HEK293T (cell line): ENCODE results near the gene ATP8A1.

ENCODE experiments used
- CTCF ChIA-PET: fragments of 350-600 bp; formaldehyde crosslinking; extraction: SDS; loops from one replicate; lab custom pipeline; 2021; ENCODE audit warnings: antibody characterized with exemption, inconsistent platforms; lab: Yijun Ruan, JAX
- POLR2A ChIA-PET: fragments of 350-600 bp; formaldehyde crosslinking; extraction: SDS; loops from one replicate; lab custom pipeline; 2020; ENCODE audit warnings: antibody characterized with exemption, inconsistent platforms; lab: Yijun Ruan, JAX
- DNase-seq: peaks from one replicate; pipeline ENCODE4 v3.0.0; 2012; ENCODE audit warnings: mixed read lengths; ENCODE audit errors: extremely low spot score
- ARNT ChIP-seq: fragments of 450-650 bp; IDR thresholded peaks from 2 replicates; pipeline ENCODE4 v1.6.1; 2017; ENCODE audit warnings: mild to moderate bottlenecking
- BHLHE40 ChIP-seq: fragments of 450-650 bp; IDR thresholded peaks from 2 replicates; pipeline ENCODE4 v1.6.1; 2016; ENCODE audit warnings: mild to moderate bottlenecking, moderate library complexity, borderline replicate concordance
- CTBP1 ChIP-seq: fragments of 450-650 bp; IDR thresholded peaks from 2 replicates; pipeline ENCODE4 v1.6.1; 2016; ENCODE audit warnings: borderline replicate concordance
- ELF4 ChIP-seq: fragments of 450-650 bp; IDR thresholded peaks from 2 replicates; pipeline ENCODE4 v1.6.1; 2017; ENCODE audit warnings: antibody characterized with exemption
- FOXA1 ChIP-seq: fragments of 450-650 bp; IDR thresholded peaks from 2 replicates; pipeline ENCODE4 v1.6.1; 2016; ENCODE audit warnings: mild to moderate bottlenecking
- FOXK2 ChIP-seq: fragments of 450-650 bp; IDR thresholded peaks from 2 replicates; pipeline ENCODE4 v1.6.1; 2016; ENCODE audit warnings: mild to moderate bottlenecking
- FOXM1 ChIP-seq: fragments of 450-650 bp; IDR thresholded peaks from 2 replicates; pipeline ENCODE4 v1.6.1; 2017; ENCODE audit warnings: mild to moderate bottlenecking, borderline replicate concordance
- HDGF ChIP-seq: fragments of 450-650 bp; IDR thresholded peaks from 2 replicates; pipeline ENCODE4 v1.6.1; 2017; ENCODE audit warnings: antibody characterized with exemption, borderline replicate concordance
- L3MBTL2 ChIP-seq: fragments of 450-650 bp; conservative IDR thresholded peaks from 2 replicates; pipeline ENCODE4 v1.6.1; 2016; ENCODE audit warnings: mild to moderate bottlenecking
- LEF1 ChIP-seq: fragments of 450-650 bp; IDR thresholded peaks from 2 replicates; pipeline ENCODE4 v1.6.1; 2017; ENCODE audit warnings: mild to moderate bottlenecking, borderline replicate concordance
- NFRKB ChIP-seq: fragments of 450-650 bp; IDR thresholded peaks from 2 replicates; pipeline ENCODE4 v1.6.1; 2016; ENCODE audit warnings: mild to moderate bottlenecking, moderate library complexity
- SP1 ChIP-seq: fragments of 450-650 bp; IDR thresholded peaks from 2 replicates; pipeline ENCODE4 v1.6.1; 2017
- SUZ12 ChIP-seq: fragments of 450-650 bp; IDR thresholded peaks from 2 replicates; pipeline ENCODE4 v1.6.1; 2016; ENCODE audit warnings: mild to moderate bottlenecking
- TARDBP ChIP-seq: fragments of 450-650 bp; IDR thresholded peaks from 2 replicates; pipeline ENCODE4 v1.6.1; 2016
- ZNF384 ChIP-seq: fragments of 450-650 bp; IDR thresholded peaks from 2 replicates; pipeline ENCODE4 v1.6.1; 2016
- TF ChIP-seq, protein P1 (sequence below): fragments of 450-650 bp; IDR thresholded peaks from 2 replicates; pipeline ENCODE4 v1.6.1; 2016

ATP8A1 gene

DNA sequence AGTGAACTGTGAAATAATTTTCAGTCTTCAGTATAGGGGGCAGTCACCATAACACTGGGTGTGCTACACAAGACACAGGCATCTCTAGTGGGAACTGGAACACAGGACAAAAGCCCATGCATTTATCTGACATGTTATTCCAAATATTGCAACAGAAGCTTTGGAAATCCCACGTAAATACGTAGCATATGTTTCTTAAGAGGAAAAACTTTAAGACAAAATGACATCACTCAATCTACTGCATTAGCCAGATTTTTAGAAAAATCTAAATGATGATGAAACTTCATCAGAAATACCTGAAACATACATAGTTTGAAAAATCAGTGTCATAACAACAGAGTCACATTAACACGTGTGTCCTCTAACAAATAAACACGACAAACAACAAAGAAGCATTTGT is 245.1 kb downstream of the ATP8A1 start:
- ChIA-PET CTCF (no interaction called here), POLR2A (no interaction called here)
- TF ChIP-seq NFRKB = no peak
- no peak for TF ChIP-seq FOXA1
- no peak for TF ChIP-seq SP1
- TF ChIP-seq FOXM1 = no peak
- no peak for TF ChIP-seq L3MBTL2
- TF ChIP-seq, protein P1, sequence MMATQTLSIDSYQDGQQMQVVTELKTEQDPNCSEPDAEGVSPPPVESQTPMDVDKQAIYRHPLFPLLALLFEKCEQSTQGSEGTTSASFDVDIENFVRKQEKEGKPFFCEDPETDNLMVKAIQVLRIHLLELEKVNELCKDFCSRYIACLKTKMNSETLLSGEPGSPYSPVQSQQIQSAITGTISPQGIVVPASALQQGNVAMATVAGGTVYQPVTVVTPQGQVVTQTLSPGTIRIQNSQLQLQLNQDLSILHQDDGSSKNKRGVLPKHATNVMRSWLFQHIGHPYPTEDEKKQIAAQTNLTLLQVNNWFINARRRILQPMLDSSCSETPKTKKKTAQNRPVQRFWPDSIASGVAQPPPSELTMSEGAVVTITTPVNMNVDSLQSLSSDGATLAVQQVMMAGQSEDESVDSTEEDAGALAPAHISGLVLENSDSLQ = no peak
- DNase-seq = no peak

DNA sequence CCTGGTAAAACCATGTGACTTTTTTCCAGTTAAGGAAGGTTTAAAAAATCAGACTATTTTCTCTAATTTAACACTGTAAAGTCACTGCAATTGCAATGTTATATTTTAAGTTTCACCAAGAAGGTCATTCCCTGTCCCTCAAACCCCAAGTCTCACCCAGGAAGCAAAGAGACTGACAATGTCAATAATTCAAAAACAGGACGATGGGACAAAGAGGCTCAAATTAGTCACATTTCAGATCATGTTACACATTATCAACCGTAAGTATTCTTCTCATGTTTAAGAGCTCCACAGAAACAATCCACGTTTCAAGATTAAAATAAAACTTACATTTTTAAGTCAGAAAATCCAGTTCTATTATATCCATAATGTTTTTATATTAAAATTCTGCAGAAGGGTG is 246.5 kb downstream of the ATP8A1 start:
- ChIA-PET CTCF (interaction anchor here (1.2 kb wide), 1 partner anchor 10 kb away, joined by 4 read pairs; no protein-coding TSS in a partner anchor), POLR2A (no interaction called here)
- no peak for TF ChIP-seq HDGF
- TF ChIP-seq LEF1 = no peak
- no peak for TF ChIP-seq TARDBP
- no peak for TF ChIP-seq ELF4
- no peak for TF ChIP-seq BHLHE40
- no peak for TF ChIP-seq NFRKB
- TF ChIP-seq ARNT = no peak
- TF ChIP-seq FOXK2 = no peak
- TF ChIP-seq ZNF384 = no peak
- TF ChIP-seq FOXA1 = no peak
- TF ChIP-seq L3MBTL2 = no peak
- TF ChIP-seq CTBP1 = no peak
- TF ChIP-seq, protein P1 = no peak
- no peak for TF ChIP-seq FOXM1
- no peak for DNase-seq

DNA sequence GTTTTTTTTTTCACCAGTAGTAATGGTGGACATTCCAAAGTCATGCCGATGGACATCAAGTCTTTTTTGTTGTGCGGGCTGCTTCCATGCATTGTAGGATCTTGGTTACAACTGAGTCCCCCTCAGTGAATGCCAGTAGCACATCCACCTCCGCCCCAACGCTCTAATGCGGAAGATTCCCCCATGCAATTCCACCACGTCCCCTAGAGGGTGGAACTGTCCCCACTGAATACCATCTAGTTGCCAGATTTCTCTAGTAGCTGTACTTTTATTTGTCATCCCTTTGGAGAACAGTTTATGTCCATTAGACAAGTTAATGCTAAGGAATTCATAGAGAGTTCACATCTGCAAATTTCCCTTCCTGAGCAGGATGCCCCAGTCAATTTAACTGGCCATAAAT is 252.9 kb downstream of the ATP8A1 start:
- CTCF ChIA-PET = no interaction called here
- POLR2A ChIA-PET = no interaction called here
- no peak for DNase-seq

DNA sequence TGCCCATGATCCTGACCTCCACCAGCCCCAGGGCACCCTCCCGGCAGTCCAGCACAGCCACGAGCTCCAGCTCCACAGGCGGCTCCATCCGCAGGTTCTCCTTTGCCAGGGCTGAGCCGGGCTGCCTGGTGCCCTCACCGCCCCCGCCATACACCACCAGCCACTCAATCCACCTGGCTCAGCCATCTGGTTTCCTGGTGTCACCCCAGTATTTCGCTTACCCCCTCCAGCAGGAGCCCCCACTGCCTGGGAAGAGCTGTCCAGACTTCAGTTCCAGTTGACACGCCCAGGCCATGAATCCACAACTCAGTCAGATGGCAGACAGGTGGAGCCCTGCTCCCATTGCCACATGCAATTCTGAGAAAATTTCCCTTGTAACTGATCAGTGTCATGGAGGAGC is 255.7 kb downstream of the ATP8A1 start:
- CTCF ChIA-PET = interaction anchor here (1.3 kb wide), 1 partner anchor 30 kb away, joined by 3 read pairs; no protein-coding TSS in a partner anchor
- TF ChIP-seq CTBP1 (no peak), L3MBTL2 (no peak), SUZ12 (no peak), HDGF (no peak), FOXA1 (no peak), ELF4 (no peak), FOXM1 (no peak), ZNF384 (no peak)
- no peak for DNase-seq
- POLR2A ChIA-PET = no interaction called here

More for the DNA sequence above, 252.9 kb downstream of the ATP8A1 start:
- TF ChIP-seq, protein P1 = no peak
- TF ChIP-seq ZNF384 (no peak), SP1 (no peak), LEF1 (no peak), L3MBTL2 (no peak), FOXK2 (no peak), FOXA1 (no peak), ELF4 (no peak), SUZ12 (no peak), FOXM1 (no peak), ARNT (no peak), TARDBP (no peak), NFRKB (no peak), HDGF (no peak)

DNA sequence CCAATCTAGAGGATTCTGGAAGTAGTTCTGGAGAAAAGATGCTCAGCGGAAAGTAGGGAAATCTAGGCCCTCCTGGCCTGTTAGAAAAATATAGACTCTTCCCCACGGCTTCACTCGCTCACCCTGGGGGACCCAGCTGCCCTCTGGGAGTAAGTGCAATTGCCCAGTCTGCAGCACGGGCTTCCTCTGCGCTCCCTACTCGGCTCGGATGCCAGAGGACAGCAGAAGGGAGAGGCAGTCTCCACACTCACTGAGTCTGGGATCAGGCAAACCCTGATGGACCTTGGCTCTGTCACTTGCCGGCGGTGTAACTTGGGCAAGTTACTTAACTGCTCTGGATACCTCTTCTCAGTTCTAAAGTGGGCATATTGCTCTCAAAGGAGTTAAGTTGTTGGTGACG is 257.5 kb downstream of the ATP8A1 start:
- TF ChIP-seq, protein P1 = no peak
- no peak for TF ChIP-seq L3MBTL2
- TF ChIP-seq BHLHE40 = no peak
- TF ChIP-seq TARDBP = no peak
- DNase-seq = no peak
- ChIA-PET CTCF (interaction anchor here (0.8 to 1.0 kb wide), 2 partner anchors 11 to 27 kb away, joined by 3 to 4 read pairs; no protein-coding TSS in a partner anchor), POLR2A (no interaction called here)

DNA sequence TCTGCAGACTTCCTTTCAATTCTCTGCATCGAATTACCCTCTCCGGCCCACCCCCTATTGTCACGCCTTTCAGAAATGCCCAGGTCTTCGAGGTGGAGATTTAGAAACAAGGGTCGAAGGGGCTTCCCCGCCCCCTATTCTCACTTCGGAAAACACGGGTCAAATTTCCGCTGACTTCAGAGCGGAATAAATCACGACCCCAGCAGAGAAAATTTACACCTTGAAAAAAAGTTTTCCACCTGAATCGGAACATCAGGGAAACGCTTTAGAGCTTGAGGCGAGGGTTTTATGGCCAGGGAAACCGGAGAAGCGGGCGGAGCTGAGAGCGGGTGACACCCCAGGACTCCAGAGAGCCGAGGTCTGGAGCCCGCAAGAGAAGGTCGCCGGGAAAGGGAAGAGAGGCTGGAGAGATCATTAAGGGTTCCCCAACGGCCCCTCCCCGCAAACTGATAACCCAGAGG is 258.0 kb downstream of the ATP8A1 start:
- POLR2A ChIA-PET = interaction anchor here (0.7 kb wide), 1 partner anchor 68 kb away, joined by 3 read pairs; no protein-coding TSS in a partner anchor
- TF ChIP-seq HDGF = no peak
- no peak for TF ChIP-seq LEF1
- no peak for TF ChIP-seq CTBP1
- TF ChIP-seq FOXK2 = no peak
- TF ChIP-seq L3MBTL2 = no peak; the same call in 1 of the 2 replicates
- TF ChIP-seq SUZ12 = no peak
- no peak for TF ChIP-seq FOXM1
- TF ChIP-seq ZNF384 = no peak
- TF ChIP-seq FOXA1 = no peak
- TF ChIP-seq ELF4 = no peak
- DNase-seq = no peak
- CTCF ChIA-PET = interaction anchor here (1.0 kb wide), 1 partner anchor 27 kb away, joined by 3 read pairs; no protein-coding TSS in a partner anchor
